Skeletal muscle tissue (tissue), 4 donors: ENCODE data around the gene NEDD4L. TPM values are rescaled to one million over a fixed set of nuclear protein-coding genes. Genes with fewer than 3 reads are reported as not detected.

Experiments
- H3K27ac ChIP-seq: one replicate; pipeline ENCODE4 v1.7.0; 2013; ENCODE audit warnings: mild to moderate bottlenecking, low read depth, low read length, inconsistent platforms
- H3K27me3 ChIP-seq, 3 donors: one replicate each; pipeline ENCODE4 v1.7.0; 2013; ENCODE audit warnings: low read length in 3 of 3; ENCODE audit not compliant: control insufficient read depth in 3 of 3, insufficient read depth in 3 of 3
- H3K36me3 ChIP-seq, 3 donors: one replicate each; pipeline ENCODE4 v1.7.0; 2013; ENCODE audit warnings: low read length in 3 of 3; ENCODE audit not compliant: control insufficient read depth in 3 of 3, insufficient read depth in 3 of 3
- H3K4me1 ChIP-seq, 3 donors: one replicate each; pipeline ENCODE4 v1.7.0; 2013; ENCODE audit warnings: low read length in 3 of 3, mild to moderate bottlenecking in 3 of 3; ENCODE audit not compliant: control insufficient read depth in 3 of 3, insufficient read depth in 3 of 3
- H3K4me3 ChIP-seq, 3 donors: one replicate each; pipeline ENCODE4 v1.7.0; 2013; ENCODE audit warnings: low read length in 3 of 3
- H3K9ac ChIP-seq, 3 donors: one replicate each; pipeline ENCODE4 v1.7.0; 2013; ENCODE audit warnings: low read length in 3 of 3, mild to moderate bottlenecking in 3 of 3, moderate library complexity in 2 of 3, low read depth in 1 of 3
- H3K9me3 ChIP-seq, 3 donors: one replicate each; pipeline ENCODE4 v1.7.0; 2013; ENCODE audit warnings: low read length in 3 of 3; ENCODE audit not compliant: control insufficient read depth in 3 of 3
- total RNA-seq: library from RNA; depleted of rRNA; stranded (reverse); fragments of >200 nt; gene quantifications from one replicate; pipeline ENCODE4 v1.2.3, GENCODE V29; 2014
- donor health status: Osteomylitis.

The NEDD4L gene
- total RNA-seq, 1 donor from 2014 or later: 34.4 TPM

DNA sequence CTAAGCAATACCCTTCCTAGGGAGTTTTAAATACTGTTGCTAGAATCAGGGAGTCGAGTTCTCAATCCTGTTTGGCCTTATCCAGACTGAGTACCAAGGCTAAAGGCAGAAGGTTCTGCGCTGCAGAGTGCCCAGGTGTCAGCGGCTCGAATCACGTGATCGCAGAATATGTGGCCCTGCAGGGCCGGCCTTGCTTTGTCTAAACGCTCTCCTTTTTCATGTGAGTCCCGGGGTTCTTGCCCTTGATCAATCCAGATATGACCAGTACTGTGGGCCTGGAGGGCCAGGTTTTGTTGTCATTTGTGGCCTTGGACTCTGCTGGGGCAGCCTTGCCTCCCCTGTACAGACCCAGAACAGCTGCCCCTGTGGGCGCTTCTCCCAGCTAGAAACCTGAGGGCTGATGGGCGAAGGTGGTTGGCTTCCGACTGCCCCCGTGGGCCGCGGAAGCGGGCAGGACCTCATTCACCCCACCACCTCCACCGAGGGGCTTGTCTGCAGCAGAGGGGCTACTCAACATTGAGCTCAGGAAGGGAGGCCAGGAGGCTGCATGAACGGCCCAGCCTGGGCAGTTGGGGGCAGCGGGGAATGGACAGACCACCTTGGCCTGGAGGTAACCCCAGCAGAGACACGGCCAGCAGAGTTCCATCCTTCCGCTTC is 359.9 kb downstream of the NEDD4L start:
- Histone ChIP-seq H3K27me3 (no peaks in the 10 kb centered on the region), H3K36me3 (no peaks in the 10 kb centered on the region), H3K27ac (no peak overlapping the region), H3K9me3 (no peaks in the 10 kb centered on the region), H3K4me1 (peaks cover 11 to 18% (median 16%) of the 10 kb centered on the region in 3 donors), H3K4me3 (no peak overlapping the region), H3K9ac (no peak overlapping the region)

GRCh38 chr18:58405107-58405898 is 361.3 kb downstream of the NEDD4L start:
- Histone ChIP-seq H3K27ac (no peak overlapping the region), H3K36me3 (no peaks in the 10 kb centered on the region), H3K9ac (no peak overlapping the region), H3K4me1 (peaks cover 11 to 16% (median 14%) of the 10 kb centered on the region in 3 donors), H3K4me3 (no peak overlapping the region), H3K27me3 (no peaks in the 10 kb centered on the region), H3K9me3 (no peaks in the 10 kb centered on the region)

DNA sequence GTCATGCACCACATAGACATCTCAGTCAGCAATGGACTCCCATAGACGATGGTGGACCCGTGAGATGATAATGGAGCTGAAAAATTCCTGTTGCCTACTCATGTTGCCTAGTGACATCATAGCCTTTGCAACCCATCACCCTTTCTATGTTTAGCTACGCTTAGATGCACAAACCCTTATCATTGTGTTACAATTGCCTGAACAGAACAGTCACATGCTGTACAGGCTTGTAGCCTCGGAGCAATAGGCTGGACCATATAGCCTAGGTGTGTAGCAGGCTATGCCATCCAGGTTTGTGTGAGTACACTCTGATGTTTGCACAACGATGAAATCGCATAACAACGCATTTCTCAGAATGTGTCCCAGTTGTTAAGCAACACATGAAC is 363.2 kb downstream of the NEDD4L start:
- H3K4me1 ChIP-seq: peaks cover 10 to 11% (median 11%) of the 10 kb centered on the region in 3 donors
- no peak overlapping the region for H3K27ac ChIP-seq
- H3K27me3 ChIP-seq: no peaks in the 10 kb centered on the region
- no peaks in the 10 kb centered on the region for H3K9me3 ChIP-seq
- H3K9ac ChIP-seq: no peak overlapping the region
- no peak overlapping the region for H3K4me3 ChIP-seq
- no peaks in the 10 kb centered on the region for H3K36me3 ChIP-seq

DNA sequence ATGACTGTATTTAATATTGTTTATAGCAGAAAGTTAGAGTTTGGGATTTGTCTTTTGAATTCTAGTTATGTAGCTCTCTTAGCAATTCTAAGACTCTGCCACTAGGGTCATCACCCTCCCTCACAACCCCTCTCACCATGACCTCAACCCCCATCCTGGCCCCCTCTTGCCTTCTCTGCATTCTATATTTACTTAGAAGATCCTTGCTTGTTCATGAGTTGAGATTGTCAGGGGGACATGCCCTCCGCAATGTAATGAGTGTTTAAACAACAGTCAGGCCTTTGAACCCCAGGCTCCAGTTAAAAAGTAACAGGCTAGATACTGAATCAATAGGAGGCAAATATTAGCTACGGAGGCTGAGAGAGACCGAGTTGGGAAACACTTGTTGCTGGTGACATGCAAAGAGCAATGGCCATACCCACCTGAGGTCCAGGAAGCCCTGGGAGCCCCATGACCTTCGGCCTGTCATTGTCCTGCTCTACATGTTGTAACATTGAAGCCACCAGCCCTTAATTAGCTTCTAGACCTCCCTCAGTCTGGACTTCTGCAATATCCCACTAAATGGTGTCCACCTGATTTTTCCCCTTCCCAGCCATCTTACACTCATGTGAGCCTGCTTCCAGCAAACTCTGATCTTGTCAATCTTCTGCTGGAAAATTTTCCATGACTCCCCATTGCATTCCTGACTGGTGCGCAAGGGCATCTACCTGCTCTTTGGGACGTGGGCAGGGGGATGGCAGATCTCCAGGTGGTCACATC is 363.8 kb downstream of the NEDD4L start:
- Histone ChIP-seq H3K9me3 (no peaks in the 10 kb centered on the region), H3K27ac (no peak overlapping the region), H3K27me3 (no peaks in the 10 kb centered on the region), H3K36me3 (no peaks in the 10 kb centered on the region), H3K9ac (no peak overlapping the region), H3K4me3 (no peak overlapping the region), H3K4me1 (peaks cover 4 to 6% (median 5%) of the 10 kb centered on the region in 3 donors)

DNA sequence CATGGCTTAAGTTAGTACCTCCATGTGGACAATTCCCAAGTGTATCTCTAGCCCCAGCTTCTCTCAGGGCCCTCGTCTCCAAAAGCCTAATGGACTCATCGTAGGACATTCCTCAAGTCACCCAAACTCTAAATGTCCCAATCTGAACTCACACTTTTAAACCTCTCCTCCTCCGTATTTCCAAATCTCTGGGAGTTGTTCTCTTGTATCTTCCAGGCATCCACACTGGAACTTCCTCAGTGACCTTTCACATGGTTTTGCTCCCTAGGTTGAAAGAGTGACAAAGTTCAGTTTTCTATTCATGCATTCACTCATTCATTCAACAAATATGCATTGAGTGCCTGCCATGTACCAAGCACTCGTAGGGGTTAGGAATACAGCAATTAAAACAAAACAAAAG is 364.6 kb downstream of the NEDD4L start:
- Histone ChIP-seq H3K9ac (no peak overlapping the region), H3K36me3 (no peaks in the 10 kb centered on the region), H3K27me3 (no peaks in the 10 kb centered on the region), H3K27ac (no peak overlapping the region), H3K9me3 (no peaks in the 10 kb centered on the region), H3K4me3 (no peak overlapping the region), H3K4me1 (no peaks in the 10 kb centered on the region)

GRCh38 chr18:58409802-58410445 is 365.9 kb downstream of the NEDD4L start:
- no peaks in the 10 kb centered on the region for H3K9me3 ChIP-seq
- no peaks in the 10 kb centered on the region for H3K27me3 ChIP-seq
- H3K4me1 ChIP-seq: no peaks in the 10 kb centered on the region
- H3K27ac ChIP-seq: no peak overlapping the region
- no peak overlapping the region for H3K9ac ChIP-seq
- H3K4me3 ChIP-seq: no peak overlapping the region
- no peaks in the 10 kb centered on the region for H3K36me3 ChIP-seq

GRCh38 chr18:58411323-58411722 is 367.3 kb downstream of the NEDD4L start:
- Histone ChIP-seq H3K36me3 (no peaks in the 10 kb centered on the region), H3K27ac (no peak overlapping the region), H3K9me3 (no peaks in the 10 kb centered on the region), H3K4me3 (no peak overlapping the region), H3K4me1 (no peaks in the 10 kb centered on the region), H3K27me3 (no peaks in the 10 kb centered on the region), H3K9ac (no peak overlapping the region)

- no peak overlapping the region for H3K9ac ChIP-seq
- H3K9me3 ChIP-seq: no peaks in the 10 kb centered on the region
- no peaks in the 10 kb centered on the region for H3K27me3 ChIP-seq
- no peaks in the 10 kb centered on the region for H3K36me3 ChIP-seq
- no peaks in the 10 kb centered on the region for H3K4me1 ChIP-seq
- H3K4me3 ChIP-seq: no peak overlapping the region
- H3K27ac ChIP-seq: no peak overlapping the region
Measured at GRCh38 chr18:58412844-58413666, 369.0 kb downstream of the NEDD4L start.
